Endodermal cell (in vitro differentiated cells): Measurements from ENCODE around the gene CLEC4G. TPM values are rescaled to one million over a fixed set of nuclear protein-coding genes. Genes with fewer than 3 reads are reported as not detected.

Experiments used
- DNase-seq: peaks from one replicate; pipeline ENCODE4 v3.0.0-alpha.2; 2017
- H3K27ac ChIP-seq: 2 replicates; pipeline ENCODE4 v1.5.1; 2013; ENCODE audit warnings: mild to moderate bottlenecking, low read depth, low read length, moderate library complexity
- H3K27me3 ChIP-seq: 2 replicates; pipeline ENCODE4 v1.6.1; 2013; ENCODE audit warnings: mild to moderate bottlenecking, low read length, moderate library complexity; ENCODE audit not compliant: insufficient read depth, control insufficient read depth, poor library complexity, severe bottlenecking
- H3K36me3 ChIP-seq: 2 replicates; pipeline ENCODE4 v1.7.0; 2013; ENCODE audit warnings: mild to moderate bottlenecking, low read length, moderate library complexity; ENCODE audit not compliant: control insufficient read depth, insufficient read depth
- H3K4me1 ChIP-seq: one replicate; pipeline ENCODE4 v1.7.0; 2013; ENCODE audit warnings: low read length; ENCODE audit not compliant: control insufficient read depth, insufficient read depth
- H3K4me3 ChIP-seq: 2 replicates; pipeline ENCODE4 v1.5.1; 2013; ENCODE audit warnings: mild to moderate bottlenecking, low read length, moderate library complexity
- H3K9ac ChIP-seq: 2 replicates; pipeline ENCODE4 v1.6.1; 2013; ENCODE audit warnings: mild to moderate bottlenecking, low read length, moderate library complexity; ENCODE audit not compliant: poor library complexity, severe bottlenecking; ENCODE audit errors: extremely low read depth
- H3K9me3 ChIP-seq: 2 replicates; pipeline ENCODE4 v1.6.1; 2013; ENCODE audit warnings: mild to moderate bottlenecking, low read length, moderate library complexity; ENCODE audit not compliant: control insufficient read depth
- H3K27ac Mint-ChIP-seq: 2 replicates; pipeline ENCODE4 v1.8.0; 2020; ENCODE audit warnings: mixed read lengths
- H3K27me3 Mint-ChIP-seq: 2 replicates; pipeline ENCODE4 v1.8.0; 2021; ENCODE audit warnings: mild to moderate bottlenecking, mixed read lengths; ENCODE audit not compliant: insufficient read depth
- H3K36me3 Mint-ChIP-seq: 2 replicates; pipeline ENCODE4 v1.8.0; 2020; ENCODE audit warnings: low read depth, mixed read lengths
- H3K4me1 Mint-ChIP-seq: 2 replicates; pipeline ENCODE4 v1.8.0; 2020; ENCODE audit warnings: mixed read lengths
- H3K4me3 Mint-ChIP-seq: 2 replicates; pipeline ENCODE4 v1.8.0; 2020; ENCODE audit warnings: mild to moderate bottlenecking, moderate library complexity, mixed read lengths
- H3K9me3 Mint-ChIP-seq: 2 replicates; pipeline ENCODE4 v1.8.0; 2020; ENCODE audit warnings: mild to moderate bottlenecking, mixed read lengths
- WGBS, 2 experiments: methylation state at CpG; one replicate each; pipeline versions ENCODE4 v1.1.5 to v1.1.7; 2013; ENCODE audit warnings: missing lambda C conversion rate in 2 of 2, mixed read lengths in 1 of 2; ENCODE audit not compliant: insufficient coverage in 1 of 2, insufficient read length in 1 of 2; 5-methylcytosine and 5-hydroxymethylcytosine counted together
- total RNA-seq, 2 donors: library from RNA; stranded (reverse); fragmentation: NEBNext Ultra II Directional in 1 of 2; extraction: Animal tissue kit (Norgen Biotek cat#: 25700) in 1 of 2; gene quantifications; 2 replicates in 1 of 2; 3 replicates in 1 of 2; pipeline ENCODE4 v1.2.1, GENCODE V29; 2021
- TF ChIP-seq, protein P1 (sequence below): fragments of 200-600 bp; sonication (generic); conservative IDR thresholded peaks from 2 replicates; pipeline ENCODE4 v1.5.0; 2021; ENCODE audit warnings: antibody characterized with exemption, mild to moderate bottlenecking

The CLEC4G gene
- total RNA-seq, 2 donors from 2014 or later: not detected

- Mint-ChIP-seq H3K36me3 (no peaks in the 10 kb centered on the region), H3K27ac (no peak overlapping the region), H3K27me3 (peaks cover 22% of the 10 kb centered on the region), H3K4me3 (no peak overlapping the region), H3K4me1 (no peaks in the 10 kb centered on the region), H3K9me3 (no peaks in the 10 kb centered on the region)
- no peak overlapping the region for H3K4me3 ChIP-seq
- TF ChIP-seq, protein P1, sequence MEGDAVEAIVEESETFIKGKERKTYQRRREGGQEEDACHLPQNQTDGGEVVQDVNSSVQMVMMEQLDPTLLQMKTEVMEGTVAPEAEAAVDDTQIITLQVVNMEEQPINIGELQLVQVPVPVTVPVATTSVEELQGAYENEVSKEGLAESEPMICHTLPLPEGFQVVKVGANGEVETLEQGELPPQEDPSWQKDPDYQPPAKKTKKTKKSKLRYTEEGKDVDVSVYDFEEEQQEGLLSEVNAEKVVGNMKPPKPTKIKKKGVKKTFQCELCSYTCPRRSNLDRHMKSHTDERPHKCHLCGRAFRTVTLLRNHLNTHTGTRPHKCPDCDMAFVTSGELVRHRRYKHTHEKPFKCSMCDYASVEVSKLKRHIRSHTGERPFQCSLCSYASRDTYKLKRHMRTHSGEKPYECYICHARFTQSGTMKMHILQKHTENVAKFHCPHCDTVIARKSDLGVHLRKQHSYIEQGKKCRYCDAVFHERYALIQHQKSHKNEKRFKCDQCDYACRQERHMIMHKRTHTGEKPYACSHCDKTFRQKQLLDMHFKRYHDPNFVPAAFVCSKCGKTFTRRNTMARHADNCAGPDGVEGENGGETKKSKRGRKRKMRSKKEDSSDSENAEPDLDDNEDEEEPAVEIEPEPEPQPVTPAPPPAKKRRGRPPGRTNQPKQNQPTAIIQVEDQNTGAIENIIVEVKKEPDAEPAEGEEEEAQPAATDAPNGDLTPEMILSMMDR: no peak
- no peak for DNase-seq
- peaks cover 9% of the 10 kb centered on the region for H3K27me3 ChIP-seq
- H3K4me1 ChIP-seq: no peaks in the 10 kb centered on the region
- WGBS, 2 experiments: 81 to 90% methylated on average over 2 to 8 of the region's 8 CpGs
- H3K9me3 ChIP-seq: no peaks in the 10 kb centered on the region
- no peak overlapping the region for H3K9ac ChIP-seq
- no peaks in the 10 kb centered on the region for H3K36me3 ChIP-seq
- H3K27ac ChIP-seq: no peak overlapping the region
These were observed 28.6 kb downstream of the CLEC4G start for GRCh38 chr19:7703332-7703731.

DNA sequence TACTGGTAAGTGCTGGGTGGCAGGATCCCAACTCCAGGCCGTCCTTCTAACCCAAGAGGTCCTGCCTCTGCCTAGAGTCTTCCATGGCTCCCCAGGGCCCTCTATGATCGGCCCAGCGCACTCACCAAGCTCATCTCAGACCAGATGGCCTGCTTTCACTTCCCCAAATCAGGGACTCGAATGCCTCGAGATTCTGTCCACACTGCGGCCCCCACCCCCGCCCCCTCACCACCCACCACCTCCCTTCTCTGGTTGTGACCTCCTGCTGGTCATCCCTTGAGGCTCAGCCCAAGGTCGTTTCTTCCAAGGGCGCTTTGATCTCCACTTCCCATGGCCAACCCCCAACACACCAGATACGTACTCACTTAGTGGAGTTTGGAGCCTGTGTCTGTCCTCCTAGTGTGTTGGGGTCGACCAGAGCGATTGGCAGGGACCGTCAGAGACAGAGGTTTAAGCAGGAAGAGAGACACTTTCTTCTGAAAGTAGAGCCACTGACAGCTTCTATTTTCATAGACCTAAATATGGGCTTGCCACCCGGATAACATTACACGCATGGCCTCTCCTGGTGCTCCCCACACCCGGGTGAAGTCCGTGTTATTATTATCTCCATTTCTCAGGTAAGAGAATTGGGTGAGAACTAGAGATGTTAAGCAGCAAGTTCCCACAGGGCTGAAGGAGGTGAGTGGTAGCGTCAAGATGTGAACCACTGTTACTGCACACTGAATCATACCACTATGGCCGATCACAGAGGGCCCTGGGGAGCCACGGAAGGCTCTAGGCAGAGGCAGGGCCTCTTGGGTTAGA is 30.1 kb downstream of the CLEC4G start, which contains the start of gene FCER2:
Gene FCER2, minus strand, starts transcription at position 478 of the 804 bp plus-strand sequence. CDS start 2,371 bp downstream, outside the sequence.
- no peaks in the 10 kb centered on the region for H3K9me3 ChIP-seq
- Mint-ChIP-seq H3K36me3 (no peaks in the 10 kb centered on the region), H3K4me1 (no peaks in the 10 kb centered on the region), H3K9me3 (no peaks in the 10 kb centered on the region), H3K27me3 (peaks cover 25% of the 10 kb centered on the region), H3K4me3 (no peak within 1 kb of the TSS), H3K27ac (no peak within 1 kb of the TSS)
- 68 to 77% methylated on average over 11 to 19 of the region's 20 CpGs for WGBS, 2 experiments
- H3K27ac ChIP-seq: no peak within 1 kb of the TSS
- no peaks in the 10 kb centered on the region for H3K36me3 ChIP-seq
- TF ChIP-seq, protein P1: no peak
- no peak within 1 kb of the TSS for H3K4me3 ChIP-seq
- no peak for DNase-seq
- peaks cover 9% of the 10 kb centered on the region for H3K27me3 ChIP-seq
- H3K4me1 ChIP-seq: no peaks in the 10 kb centered on the region
- H3K9ac ChIP-seq: no peak within 1 kb of the TSS

DNA sequence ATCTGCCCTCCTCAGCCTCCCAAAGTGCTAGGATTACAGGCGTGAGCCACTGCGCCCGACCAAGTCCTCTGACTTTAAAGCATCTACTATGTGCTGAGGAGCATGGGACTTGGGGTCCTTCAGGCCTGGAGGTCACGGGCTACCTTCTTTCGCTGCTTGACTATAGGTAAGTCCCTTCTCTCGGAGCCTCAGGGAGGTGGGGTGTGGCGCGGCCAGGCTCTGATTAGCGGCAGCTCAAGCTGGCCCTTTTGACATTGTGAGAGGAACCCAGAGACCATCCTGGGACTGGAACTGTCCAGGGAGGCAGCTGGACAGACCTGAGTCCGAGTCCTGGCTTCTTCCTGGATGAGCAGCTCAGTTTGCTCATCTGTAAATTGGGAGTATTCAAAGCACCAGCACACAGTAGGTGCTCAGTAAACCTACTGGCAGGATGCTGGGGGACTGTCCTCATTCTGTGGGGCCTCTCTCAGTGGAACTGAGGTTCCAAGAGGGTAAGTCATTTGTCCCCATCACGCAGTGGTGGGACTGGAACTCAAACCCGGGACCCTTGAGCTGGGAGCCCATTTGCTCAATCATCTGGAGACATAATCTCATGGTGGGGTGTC is 30.8 kb downstream of the CLEC4G start:
- Mint-ChIP-seq H3K9me3 (no peaks in the 10 kb centered on the region), H3K4me3 (no peak overlapping the region), H3K36me3 (no peaks in the 10 kb centered on the region), H3K27me3 (peaks cover 28% of the 10 kb centered on the region), H3K4me1 (no peaks in the 10 kb centered on the region), H3K27ac (no peak overlapping the region)
- Histone ChIP-seq H3K9ac (no peak overlapping the region), H3K4me3 (no peak overlapping the region), H3K9me3 (no peaks in the 10 kb centered on the region), H3K36me3 (no peaks in the 10 kb centered on the region), H3K27ac (no peak overlapping the region), H3K27me3 (peaks cover 9% of the 10 kb centered on the region), H3K4me1 (no peaks in the 10 kb centered on the region)
- WGBS, 2 experiments: 92 to 98% methylated on average over 8 to 12 of the region's 12 CpGs
- TF ChIP-seq, protein P1: no peak
- DNase-seq: no peak
